OCI-LY7 (cell line): ENCODE data around the gene SLC25A39. TPM values are rescaled to one million over a fixed set of nuclear protein-coding genes. Genes with fewer than 3 reads are reported as not detected.
A peak's percentile ranks its signal among the peaks of the same experiment; 100 is the strongest.

Source experiments
- BruUV-seq: library from RNA; stranded (reverse); fragments of 400-500 nt; replicated peaks from 2 replicates; lab custom pipeline; 2021; lab: Mats Ljungman, UMichigan
- CTCF ChIA-PET: fragments of 300-600 bp; sonication (Branson Sonifier 250); formaldehyde crosslinking; loops from one replicate; lab custom pipeline; 2022; ENCODE audit warnings: antibody characterized with exemption; ENCODE audit not compliant: unreplicated experiment; lab: Charles Lee
- POLR2A ChIA-PET: fragments of 300-600 bp; sonication (Branson Sonifier 250); formaldehyde crosslinking; loops from one replicate; lab custom pipeline; 2022; ENCODE audit warnings: antibody characterized with exemption; lab: Charles Lee
- DNase-seq: peaks from one replicate; pipeline ENCODE4 v3.0.0-alpha.2; 2015; ENCODE audit warnings: low spot score
- H2AFZ ChIP-seq: fragments of 200-600 bp; sonication (generic), shearing (Covaris generic); 2 replicates; pipeline ENCODE4 v1.6.1; 2014; ENCODE audit warnings: mild to moderate bottlenecking, antibody characterized with exemption, low read length, moderate library complexity
- H3K27ac ChIP-seq: fragments of 200-600 bp; sonication (generic); 2 replicates; pipeline ENCODE4 v1.5.1; 2014; ENCODE audit warnings: mixed run types, low read depth, mild to moderate bottlenecking, moderate library complexity, low read length, inconsistent platforms; ENCODE audit not compliant: poor library complexity, severe bottlenecking
- H3K36me3 ChIP-seq: fragments of 200-600 bp; sonication (generic); 2 replicates; pipeline ENCODE4 v1.6.1; 2014; ENCODE audit warnings: mild to moderate bottlenecking, antibody characterized with exemption, low read length, moderate library complexity, mixed read lengths; ENCODE audit not compliant: insufficient read depth
- H3K4me1 ChIP-seq: fragments of 200-600 bp; sonication (generic); 2 replicates; pipeline ENCODE4 v1.5.1; 2014; ENCODE audit warnings: mild to moderate bottlenecking, low read length; ENCODE audit not compliant: insufficient read depth, poor library complexity, severe bottlenecking
- H3K4me2 ChIP-seq: fragments of 200-600 bp; sonication (generic); 2 replicates; pipeline ENCODE4 v1.6.1; 2014; ENCODE audit warnings: mild to moderate bottlenecking, low read length
- H3K4me3 ChIP-seq: fragments of 200-600 bp; sonication (generic); 2 replicates; pipeline ENCODE4 v1.5.1; 2014; ENCODE audit warnings: mild to moderate bottlenecking, low read depth, low read length; ENCODE audit not compliant: poor library complexity, severe bottlenecking
- H3K79me2 ChIP-seq: fragments of 200-600 bp; sonication (generic); 2 replicates; pipeline ENCODE4 v1.6.1; 2016; ENCODE audit warnings: low read depth, mild to moderate bottlenecking, low read length, moderate library complexity, mixed read lengths; ENCODE audit not compliant: insufficient read depth
- H3K9me2 ChIP-seq: fragments of 200-600 bp; sonication (generic); 2 replicates; pipeline ENCODE4 v1.6.1; 2016; ENCODE audit warnings: mild to moderate bottlenecking, low read length, mixed read lengths; ENCODE audit not compliant: insufficient read depth
- H3K9me3 ChIP-seq: fragments of 200-600 bp; sonication (generic); 2 replicates; pipeline ENCODE4 v1.6.1; 2014; ENCODE audit warnings: mild to moderate bottlenecking, mixed run types, low read length, mixed read lengths
- H4K20me1 ChIP-seq: fragments of 200-600 bp; sonication (generic); 2 replicates; pipeline ENCODE4 v1.6.1; 2014; ENCODE audit warnings: mild to moderate bottlenecking, antibody characterized with exemption, low read length, moderate library complexity, mixed read lengths; ENCODE audit not compliant: insufficient read depth
- CTCF ChIP-seq: fragments of 200-600 bp; sonication (generic); conservative IDR thresholded peaks from 2 replicates; pipeline ENCODE4 v1.5.1; 2014; ENCODE audit warnings: mild to moderate bottlenecking, antibody characterized with exemption, low read length, moderate library complexity, mixed read lengths
- EZH2phosphoT487 ChIP-seq: fragments of 200-600 bp; sonication (generic); IDR thresholded peaks from 2 replicates; pipeline ENCODE4 v1.6.1; 2018; ENCODE audit warnings: low read depth, borderline replicate concordance, mild to moderate bottlenecking, mixed run types, antibody characterized with exemption, low read length, moderate library complexity, mixed read lengths
- intact Hi-C: fragments of 100-400 bp; cut with micrococcal nuclease; formaldehyde crosslinking; loops from one replicate; pipeline ENCODE4 v1.10.0; 2022; ENCODE audit not compliant: unreplicated experiment
- total RNA-seq, 2 experiments: library from RNA; depleted of rRNA in 1 of 2; stranded (reverse); fragments of >200 nt in 1 of 2; shearing (Covaris generic) in 1 of 2; gene quantifications; 2 replicates each; pipeline ENCODE4 v1.2.3, GENCODE V29; 2014 to 2022

The SLC25A39 gene
- total RNA-seq, 2 experiments from 2014 or later: 156 to 159 TPM

- TF ChIP-seq CTCF: peak; percentile 87
- no peak for TF ChIP-seq EZH2phosphoT487
- Histone ChIP-seq H2AFZ (no peak overlapping the region), H3K9me3 (no peaks in the 10 kb centered on the region), H3K4me2 (no peak overlapping the region), H4K20me1 (no peaks in the 10 kb centered on the region), H3K9me2 (no peaks in the 10 kb centered on the region), H3K27ac (no peak overlapping the region), H3K79me2 (peaks cover 17% of the 10 kb centered on the region; the same call in 1 of the 2 replicates), H3K4me3 (no peak overlapping the region), H3K4me1 (peaks cover 62% of the 10 kb centered on the region), H3K36me3 (peaks cover 46% of the 10 kb centered on the region)
- no TSS peak for BruUV-seq
- intact Hi-C loops: loop anchor here (2.0 kb wide), 1 partner anchor 140 kb away; no protein-coding TSS in a partner anchor
- peak; percentile 84 for DNase-seq
- CTCF ChIA-PET: interaction anchor here (0.6 to 0.7 kb wide), 3 partner anchors 18 to 134 kb away, joined by 3 read pairs; no protein-coding TSS in a partner anchor
- POLR2A ChIA-PET: no interaction called here
These were observed 26.2 kb upstream of the SLC25A39 start for GRCh38 chr17:44350733-44351226.

- Histone ChIP-seq H3K27ac (peak overlapping the region; percentile 90), H3K9me3 (no peaks in the 10 kb centered on the region), H3K36me3 (peaks cover 46% of the 10 kb centered on the region), H3K4me3 (no peak overlapping the region), H3K4me2 (peak overlapping the region; percentile 97; the same call in 1 of the 2 replicates), H2AFZ (no peak overlapping the region), H4K20me1 (no peaks in the 10 kb centered on the region), H3K79me2 (peaks cover 24% of the 10 kb centered on the region; the same call in 1 of the 2 replicates), H3K4me1 (peaks cover 55% of the 10 kb centered on the region), H3K9me2 (no peaks in the 10 kb centered on the region)
- DNase-seq: no peak
- intact Hi-C loops: loop anchor here (2.0 to 5.0 kb wide), 3 partner anchors 139 to 277 kb away; partner anchors contain the start of genes G6PC3 and HROB
- no peak for TF ChIP-seq CTCF
- no peak for TF ChIP-seq EZH2phosphoT487
- CTCF ChIA-PET: interaction anchor here (0.6 to 0.7 kb wide), 2 partner anchors 17 to 182 kb away, joined by 3 read pairs; no protein-coding TSS in a partner anchor
- BruUV-seq: no TSS peak
- POLR2A ChIA-PET: interaction anchor here (1.2 kb wide), 1 partner anchor 126 kb away, joined by 3 read pairs; no protein-coding TSS in a partner anchor
These were observed 25.0 kb upstream of the SLC25A39 start for GRCh38 chr17:44349553-44350070.

- DNase-seq: no peak
- TF ChIP-seq EZH2phosphoT487 (no peak), CTCF (no peak)
- Histone ChIP-seq H3K79me2 (peaks cover 24% of the 10 kb centered on the region; the same call in 1 of the 2 replicates), H3K36me3 (peaks cover 46% of the 10 kb centered on the region), H3K4me2 (peak overlapping the region; percentile 97), H3K9me2 (no peaks in the 10 kb centered on the region), H3K4me1 (peaks cover 61% of the 10 kb centered on the region), H3K9me3 (no peaks in the 10 kb centered on the region), H3K27ac (peak overlapping the region; percentile 90), H4K20me1 (no peaks in the 10 kb centered on the region), H2AFZ (no peak overlapping the region), H3K4me3 (peak overlapping the region; percentile 91)
- CTCF ChIA-PET: no interaction called here
- intact Hi-C loops: loop anchor here (1.0 to 5.0 kb wide), 3 partner anchors 23 to 277 kb away; partner anchors contain the start of genes G6PC3 and HROB
- POLR2A ChIA-PET: interaction anchor here (1.2 kb wide), 1 partner anchor 125 kb away, joined by 3 read pairs; no protein-coding TSS in a partner anchor
- BruUV-seq: no TSS peak
These were observed 24.4 kb upstream of the SLC25A39 start for GRCh38 chr17:44348988-44349364.
